ENCODE measurements around the gene DCLK1.

GRCh38 chr13:35766663-35767062 lies 364.5 kb downstream of the DCLK1 start:
- no peak for TF ChIP-seq CTCF (IDR thresholded peaks at IDR 0.05)
- TF ChIP-seq POLR2A (IDR thresholded peaks at IDR 0.05): no peak

Data from uterus (tissue), 2 donors.